SK-N-SH (cell line): ENCODE measurements around the gene SUPT3H.

Source experiments
- ELF1 ChIP-seq: IDR thresholded peaks from 2 replicates; pipeline ENCODE4 v1.4.0; 2012
- EP300 ChIP-seq, 2 experiments: IDR thresholded peaks; 2 replicates each; pipeline versions ENCODE4 v1.4.0 to v1.6.1; 2012; ENCODE audit warnings: borderline replicate concordance in 1 of 2, low read depth in 1 of 2, low read length in 1 of 2
- MAX ChIP-seq: IDR thresholded peaks from 2 replicates; pipeline ENCODE4 v1.4.0; 2012; ENCODE audit warnings: low read depth
- POLR2AphosphoS5 ChIP-seq: IDR thresholded peaks from 2 replicates; pipeline ENCODE4 v1.6.1; 2012; ENCODE audit warnings: low read depth, low read length
- SIN3A ChIP-seq: IDR thresholded peaks from 2 replicates; pipeline ENCODE4 v1.6.1; 2012; ENCODE audit warnings: low read depth, mild to moderate bottlenecking, low read length, moderate library complexity, borderline replicate concordance
- USF1 ChIP-seq: IDR thresholded peaks from 2 replicates; pipeline ENCODE4 v1.4.0; 2012; ENCODE audit warnings: low read depth, borderline replicate concordance

GRCh38 chr6:45000833-45001232 is 376.9 kb downstream of the SUPT3H start:
- TF ChIP-seq ELF1 = no peak
- TF ChIP-seq SIN3A = no peak
- TF ChIP-seq USF1 = no peak
- no peak for TF ChIP-seq EP300 (IDR thresholded peaks at IDR 0.05; ENCODE audit: borderline replicate concordance in 1 of 2, low read depth in 1 of 2, low read length in 1 of 2)
- TF ChIP-seq MAX = no peak
- TF ChIP-seq POLR2AphosphoS5 = no peak
